Activated gamma-delta T cell treated with anti-CD3 and anti-CD28 coated beads, Interleukin-2, amount 50 U/mL, for 16 hours (primary cell): ENCODE results near the gene ABCB9.
"Not testable (repeated sequence)": the region's sequence is repeated elsewhere in the genome, so short reads cannot be mapped to it uniquely, and the experiment has no call there.

Experiments used
- DNase-seq: peaks from one replicate; pipeline ENCODE4 v3.0.0-alpha.2; 2020; ENCODE audit warnings: low read depth

The ABCB9 gene

GRCh38 chr12:122894193-122895121, 71.8 kb downstream of the ABCB9 start:
- DNase-seq: no peak

- DNase-seq: no peak
Observed at GRCh38 chr12:122893208-122894153, 72.8 kb downstream of the ABCB9 start.

DNA sequence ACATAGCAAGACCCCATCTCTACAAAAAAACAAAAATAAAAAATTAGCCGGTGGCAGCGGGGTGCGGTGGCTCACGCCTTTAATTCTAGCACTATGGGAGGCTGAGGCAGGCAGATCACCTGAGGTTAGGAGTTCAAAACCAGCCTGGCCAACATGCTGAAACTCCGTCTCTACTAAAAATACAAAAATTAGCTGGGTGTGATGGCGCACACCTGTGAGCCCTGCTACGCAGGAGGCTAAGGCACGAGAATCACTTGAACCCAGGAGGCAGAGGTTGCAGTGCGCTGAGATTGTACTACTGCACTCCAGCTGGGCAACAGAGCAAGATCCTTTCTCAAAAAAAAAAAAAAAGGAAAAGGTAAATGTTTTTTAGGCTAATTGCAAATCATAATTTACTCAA, 73.5 kb downstream of the ABCB9 start:
- DNase-seq: not testable (repeated sequence)

DNA sequence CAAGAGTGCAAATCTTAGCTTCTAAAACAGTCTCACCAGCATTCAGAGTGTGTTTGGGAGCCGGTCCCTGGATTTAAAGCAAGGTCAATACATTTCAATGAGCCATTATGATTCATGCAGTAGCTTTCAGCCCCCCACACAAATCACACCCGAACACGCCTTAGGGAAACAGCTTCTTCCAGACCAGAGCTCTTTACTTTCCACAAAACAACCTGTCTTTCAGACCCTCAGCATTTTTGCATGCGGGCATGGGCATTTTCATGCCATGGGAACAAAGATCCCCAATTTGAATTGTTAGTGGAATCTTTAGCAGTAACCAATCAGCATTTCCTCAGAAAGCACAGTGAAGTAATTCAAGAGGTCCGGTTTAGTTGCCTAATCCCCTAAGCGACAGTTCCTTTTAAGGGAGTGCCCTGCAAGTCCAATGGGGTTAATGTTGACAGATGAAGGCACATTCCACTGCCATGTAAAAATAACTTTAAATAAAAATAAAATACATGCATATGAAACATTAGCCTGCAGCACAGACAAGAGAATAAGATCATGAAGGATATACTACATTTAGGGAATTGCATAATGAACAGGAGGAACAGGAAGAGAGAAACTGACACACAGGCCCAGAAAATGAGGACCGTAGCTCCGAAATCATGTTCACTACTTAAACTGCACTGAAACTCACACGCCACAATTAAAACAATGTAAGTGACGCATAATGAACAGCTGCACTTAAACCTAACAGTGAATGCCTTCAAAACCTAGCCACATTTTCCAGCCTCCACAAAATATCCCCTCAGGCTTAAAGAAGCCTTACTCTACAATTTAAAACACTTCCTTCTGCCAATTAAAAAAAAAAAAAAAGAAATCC, 74.4 kb downstream of the ABCB9 start:
- no peak for DNase-seq

- no peak for DNase-seq
Observed at GRCh38 chr12:122889761-122890520, 76.3 kb downstream of the ABCB9 start.

DNA sequence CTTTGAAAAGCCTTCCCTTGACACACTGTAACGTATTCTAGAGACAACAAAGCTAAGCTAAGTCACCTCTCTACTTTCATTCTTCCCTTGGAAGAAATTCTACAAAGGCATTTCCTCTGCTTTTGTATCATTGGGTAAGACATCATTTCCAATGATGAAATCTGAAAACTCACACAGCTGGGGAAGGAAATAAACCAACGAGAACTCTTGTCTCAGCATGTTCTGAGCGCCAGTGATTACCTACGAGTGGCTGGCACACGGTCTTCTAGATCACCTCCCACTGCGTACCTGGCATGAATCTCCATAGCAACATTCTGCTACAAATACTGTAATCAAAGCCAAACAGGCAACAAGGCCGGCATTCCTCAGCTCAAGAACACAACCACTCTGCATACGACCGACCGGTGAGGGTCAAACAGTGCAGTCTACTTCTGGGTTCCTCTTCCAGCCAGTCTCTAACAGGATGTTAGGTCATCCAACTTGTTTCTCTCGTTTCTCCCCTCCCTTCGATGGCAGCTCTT, 78.0 kb downstream of the ABCB9 start:
- DNase-seq: no peak

DNA sequence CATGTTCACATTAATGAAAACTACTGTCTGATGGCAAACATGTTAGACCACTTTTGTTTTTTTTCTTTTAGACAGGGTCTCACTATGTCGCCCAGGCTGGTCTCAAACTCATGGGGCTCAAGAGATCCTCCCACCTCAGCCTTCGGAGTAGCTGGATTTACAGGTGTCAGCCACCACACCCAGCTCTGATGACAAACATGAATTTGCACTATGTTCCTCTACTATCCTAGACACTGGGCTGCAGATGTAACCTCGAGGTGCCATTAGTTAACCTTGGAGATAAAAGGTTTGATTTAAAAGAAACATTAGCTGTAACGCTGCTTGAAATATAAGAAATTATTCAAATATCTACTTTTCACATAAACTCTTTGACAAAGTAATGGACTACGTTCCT, 78.4 kb downstream of the ABCB9 start:
- no peak for DNase-seq

GRCh38 chr12:122886851-122887818, 79.1 kb downstream of the ABCB9 start:
- no peak for DNase-seq

DNA sequence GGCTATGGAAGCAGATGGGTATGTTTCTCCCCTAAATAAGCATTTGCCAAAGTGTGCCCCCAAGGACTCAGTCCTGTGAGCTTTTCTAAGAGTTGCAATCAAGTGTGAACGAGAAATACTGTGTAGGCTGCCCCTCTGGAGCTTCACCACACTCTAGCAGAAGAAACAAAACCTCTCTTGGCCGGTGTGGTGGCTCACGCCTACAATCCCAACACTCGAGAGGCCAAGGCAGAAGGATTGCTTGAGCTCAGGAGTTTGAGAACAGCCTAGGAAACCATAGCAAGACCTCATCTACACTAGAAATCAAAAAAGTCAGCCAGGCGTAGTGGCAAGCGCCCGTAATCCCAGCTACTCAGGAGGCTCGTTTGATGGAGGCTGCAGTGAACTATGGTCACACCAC, 80.1 kb downstream of the ABCB9 start:
- DNase-seq: no peak

DNA sequence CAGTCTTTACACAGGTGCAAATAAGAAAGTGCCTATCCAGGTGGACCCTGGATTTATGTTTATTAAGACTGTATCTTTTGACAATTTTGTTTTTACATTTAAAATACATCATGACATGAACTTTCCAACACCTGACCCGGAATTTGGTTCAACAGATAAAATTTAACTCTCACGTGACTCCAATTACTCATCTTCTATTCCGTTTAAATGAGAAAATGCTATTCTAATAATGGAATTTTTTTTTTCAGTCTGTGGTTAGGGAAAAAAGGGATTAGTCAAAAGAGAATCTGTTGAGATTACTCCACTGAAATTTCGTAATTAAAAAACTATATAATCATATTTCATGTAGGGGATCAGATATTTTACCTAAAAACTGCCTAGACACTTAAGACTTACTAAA, 81.4 kb downstream of the ABCB9 start:
- no peak for DNase-seq

GRCh38 chr12:122884091-122884826, 82.0 kb downstream of the ABCB9 start:
- DNase-seq: no peak

DNA sequence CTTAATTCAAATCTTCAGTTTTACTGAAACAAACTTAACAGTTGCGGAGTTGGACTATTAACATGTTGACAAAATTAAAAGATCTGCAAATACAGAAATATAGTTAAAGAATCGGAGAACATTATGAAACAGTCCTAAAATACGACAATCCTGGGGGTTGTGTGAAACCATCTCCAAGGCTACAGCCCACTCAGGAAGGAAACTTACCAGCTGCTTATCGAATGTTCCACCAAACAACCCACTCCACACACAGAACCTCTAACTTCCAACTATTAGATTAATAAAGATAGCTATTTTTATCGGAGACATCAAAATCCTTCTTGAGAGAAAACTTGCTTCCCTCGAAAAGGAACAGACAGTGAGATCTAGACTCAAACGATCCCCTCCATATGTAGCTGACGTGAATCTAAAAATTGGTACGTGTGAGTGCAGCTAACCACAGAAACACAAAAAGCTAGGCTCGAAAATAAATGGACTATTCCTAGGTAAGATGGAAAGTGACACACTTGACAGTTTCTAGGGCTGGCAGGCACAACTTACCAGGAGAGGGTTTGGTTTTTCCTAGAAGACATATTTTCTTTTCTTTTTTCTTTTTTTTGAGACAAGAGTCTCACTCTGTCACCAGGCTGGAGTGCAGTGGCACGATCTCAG, 83.2 kb downstream of the ABCB9 start:
- no peak for DNase-seq

DNA sequence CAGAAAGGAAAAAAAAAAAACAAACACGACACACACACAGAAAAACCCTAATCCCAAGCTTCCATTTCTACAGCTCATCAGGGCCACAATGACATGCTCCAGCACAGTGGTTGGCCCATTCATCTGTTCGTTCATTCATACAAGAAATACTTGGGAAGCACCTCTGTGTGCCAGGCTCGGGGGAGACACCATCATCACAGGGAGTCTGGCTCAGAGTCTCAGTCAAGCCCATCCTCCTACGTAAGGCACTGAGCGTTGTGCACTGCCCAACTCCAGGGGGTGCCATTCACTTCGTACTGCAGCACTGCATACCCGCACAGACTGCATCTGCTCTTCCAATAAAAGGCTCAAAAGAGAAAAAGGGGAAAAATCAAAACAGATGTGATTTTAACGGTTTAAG, 85.6 kb downstream of the ABCB9 start:
- DNase-seq: no peak

DNA sequence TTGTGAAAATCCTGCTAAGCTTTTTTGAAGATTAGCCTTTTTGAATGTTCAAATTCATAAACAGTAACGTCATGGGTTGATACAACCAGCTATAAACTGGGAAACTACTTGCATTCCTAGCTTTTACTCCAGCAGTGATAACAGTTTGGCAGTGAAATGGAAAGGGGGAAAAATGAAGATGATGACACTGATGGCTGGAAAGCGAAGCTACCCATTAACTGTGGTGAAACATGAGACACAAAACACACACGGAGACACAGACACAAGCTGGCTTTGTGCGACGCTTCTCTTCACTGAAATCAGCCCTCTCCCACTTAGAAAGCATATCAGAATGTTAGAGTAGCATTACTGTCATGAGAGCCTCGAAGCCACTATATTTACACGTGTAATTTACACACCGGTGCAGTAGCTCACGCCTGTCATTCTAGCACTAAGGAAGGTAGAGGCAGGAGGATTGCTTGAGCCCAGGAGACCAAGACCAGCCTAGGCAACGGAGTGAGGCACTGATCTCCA, 86.1 kb downstream of the ABCB9 start:
- no peak for DNase-seq
